ENCODE measurements around the gene SELENOV.

The SELENOV gene

DNA sequence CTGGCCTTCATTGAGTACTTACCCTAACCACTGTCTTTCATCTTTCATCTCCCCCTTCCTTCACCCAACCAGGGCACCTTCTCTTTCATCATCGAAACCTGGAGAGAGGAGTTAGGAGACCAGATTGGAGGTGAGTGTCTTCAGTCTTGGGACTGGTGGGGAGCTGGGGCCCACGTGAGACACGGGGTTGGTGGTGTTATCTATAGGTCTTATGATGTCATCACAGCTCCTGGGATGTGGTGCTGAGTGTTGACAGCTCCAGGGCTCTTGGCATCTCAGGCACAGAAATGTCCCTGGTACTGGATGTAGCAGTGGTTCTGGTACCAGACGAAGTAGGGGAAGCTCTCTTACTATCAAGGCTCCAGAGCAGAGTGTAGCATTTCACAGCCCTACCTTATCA lies 14.4 kb upstream of the SELENOV start:
- Histone ChIP-seq H3K36me3 (ENCODE audit: control insufficient read depth, low read length) (no peaks in the 10 kb centered on the region), H3K9me3 (ENCODE audit: control insufficient read depth, insufficient read depth, low read length) (no peaks in the 10 kb centered on the region), H3K4me2 (ENCODE audit: low read length) (no peak overlapping the region), H3K4me3 (ENCODE audit: low read length) (no peak overlapping the region), H3F3A (ENCODE audit: control insufficient read depth, insufficient read depth) (no peaks in the 10 kb centered on the region), H3K27ac (ENCODE audit: low read depth, low read length) (no peak overlapping the region), H3K9me2 (replicated peaks; ENCODE audit: control insufficient read depth, low read length) (no peaks in the 10 kb centered on the region), H4K20me1 (ENCODE audit: control insufficient read depth, insufficient read depth, low read depth, low read length) (no peaks in the 10 kb centered on the region), H3K79me2 (ENCODE audit: control insufficient read depth, low read length) (no peaks in the 10 kb centered on the region), H3K4me1 (ENCODE audit: control insufficient read depth, low read length) (peaks cover 31% of the 10 kb centered on the region), H3K27me3 (ENCODE audit: control insufficient read depth, low read length) (peaks cover 36% of the 10 kb centered on the region)
- TF ChIP-seq EZH2phosphoT487 (IDR thresholded peaks at IDR 0.05; ENCODE audit: borderline replicate concordance, low read length) (no peak), CTCF (IDR thresholded peaks at IDR 0.05; ENCODE audit: low read depth, low read length, poor library complexity, severe bottlenecking) (no peak)

GRCh38 chr19:39501340-39501739 lies 13.6 kb upstream of the SELENOV start:
- Histone ChIP-seq H3F3A (ENCODE audit: control insufficient read depth, insufficient read depth) (no peaks in the 10 kb centered on the region), H3K36me3 (ENCODE audit: control insufficient read depth, low read length) (no peaks in the 10 kb centered on the region), H3K9me2 (replicated peaks; ENCODE audit: control insufficient read depth, low read length) (no peaks in the 10 kb centered on the region), H3K4me3 (ENCODE audit: low read length) (no peak overlapping the region), H3K79me2 (ENCODE audit: control insufficient read depth, low read length) (no peaks in the 10 kb centered on the region), H3K27ac (ENCODE audit: low read depth, low read length) (no peak overlapping the region), H3K27me3 (ENCODE audit: control insufficient read depth, low read length) (peaks cover 36% of the 10 kb centered on the region), H4K20me1 (ENCODE audit: control insufficient read depth, insufficient read depth, low read depth, low read length) (no peaks in the 10 kb centered on the region), H3K4me2 (ENCODE audit: low read length) (no peak overlapping the region), H3K4me1 (ENCODE audit: control insufficient read depth, low read length) (peaks cover 31% of the 10 kb centered on the region), H3K9me3 (ENCODE audit: control insufficient read depth, insufficient read depth, low read length) (no peaks in the 10 kb centered on the region)
- TF ChIP-seq CTCF (IDR thresholded peaks at IDR 0.05; ENCODE audit: low read depth, low read length, poor library complexity, severe bottlenecking) = no peak
- no peak for TF ChIP-seq EZH2phosphoT487 (IDR thresholded peaks at IDR 0.05; ENCODE audit: borderline replicate concordance, low read length)

DNA sequence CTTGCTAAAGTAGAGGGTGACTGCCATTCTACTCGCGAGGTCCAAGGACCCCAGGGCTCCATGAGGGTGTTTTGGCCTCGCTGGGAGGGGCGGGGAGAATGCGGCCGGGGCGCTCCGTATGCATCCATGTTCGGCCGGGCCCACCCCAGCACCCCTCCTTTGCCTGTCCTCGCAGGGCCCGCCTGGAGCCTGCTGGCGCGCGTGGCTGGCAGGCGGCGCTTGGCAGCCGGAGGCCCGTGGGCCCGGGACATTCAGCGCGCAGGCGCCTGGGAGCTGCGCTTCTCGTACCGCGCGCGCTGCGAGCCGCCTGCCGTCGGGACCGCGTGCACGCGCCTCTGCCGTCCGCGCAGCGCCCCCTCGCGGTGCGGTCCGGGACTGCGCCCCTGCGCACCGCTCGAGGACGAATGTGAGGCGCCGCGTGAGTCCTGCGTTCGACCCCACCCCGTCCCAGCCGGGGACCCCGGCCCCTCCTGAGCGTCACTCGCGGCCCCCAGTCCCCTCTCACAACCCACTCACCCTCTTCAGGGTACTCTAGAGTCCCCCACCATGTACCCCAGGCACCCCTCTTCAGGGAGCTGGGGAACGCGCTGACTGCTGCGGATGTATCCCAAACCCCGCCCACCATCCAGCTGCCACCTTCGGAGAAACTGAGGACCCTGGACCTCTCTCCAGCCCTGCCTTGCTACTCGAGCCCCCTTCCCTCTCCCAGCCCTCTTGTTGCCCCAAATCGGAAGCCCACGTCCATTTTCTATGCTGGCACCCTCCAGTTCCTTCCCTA lies 12.1 kb upstream of the SELENOV start:
- Histone ChIP-seq H3K4me3 (ENCODE audit: low read length) (no peak overlapping the region), H3K27me3 (ENCODE audit: control insufficient read depth, low read length) (peaks cover 30% of the 10 kb centered on the region), H3K4me2 (ENCODE audit: low read length) (peak overlapping the region; percentile 50), H3F3A (ENCODE audit: control insufficient read depth, insufficient read depth) (no peaks in the 10 kb centered on the region), H3K9me3 (ENCODE audit: control insufficient read depth, insufficient read depth, low read length) (no peaks in the 10 kb centered on the region), H3K9me2 (replicated peaks; ENCODE audit: control insufficient read depth, low read length) (no peaks in the 10 kb centered on the region), H3K27ac (ENCODE audit: low read depth, low read length) (no peak overlapping the region), H4K20me1 (ENCODE audit: control insufficient read depth, insufficient read depth, low read depth, low read length) (no peaks in the 10 kb centered on the region), H3K36me3 (ENCODE audit: control insufficient read depth, low read length) (no peaks in the 10 kb centered on the region), H3K79me2 (ENCODE audit: control insufficient read depth, low read length) (no peaks in the 10 kb centered on the region), H3K4me1 (ENCODE audit: control insufficient read depth, low read length) (peaks cover 25% of the 10 kb centered on the region)
- no peak for TF ChIP-seq EZH2phosphoT487 (IDR thresholded peaks at IDR 0.05; ENCODE audit: borderline replicate concordance, low read length)
- TF ChIP-seq CTCF (IDR thresholded peaks at IDR 0.05; ENCODE audit: low read depth, low read length, poor library complexity, severe bottlenecking) = peak; percentile 78
